LoVo (cell line): ENCODE measurements around the gene CEL.
"Not testable (repeated sequence)": the region's sequence is repeated elsewhere in the genome, so short reads cannot be mapped to it uniquely, and the experiment has no call there.

Source experiments
- DNase-seq: peaks from one replicate; pipeline ENCODE4 v3.0.0-alpha.2; 2016; ENCODE audit warnings: low spot score

CEL gene

GRCh38 chr9:133086212-133086860 lies 24.6 kb downstream of the CEL start:
- not testable (repeated sequence) for DNase-seq

- no peak for DNase-seq
Observed at GRCh38 chr9:133086894-133087293, 25.1 kb downstream of the CEL start.

GRCh38 chr9:133087429-133088145 lies 25.8 kb downstream of the CEL start:
- no peak for DNase-seq

- no peak for DNase-seq
Observed at GRCh38 chr9:133088146-133088750, 26.5 kb downstream of the CEL start.

GRCh38 chr9:133088756-133089155 lies 27.0 kb downstream of the CEL start:
- no peak for DNase-seq

GRCh38 chr9:133089271-133089671 lies 27.5 kb downstream of the CEL start:
- DNase-seq, result no peak

GRCh38 chr9:133090187-133090586 lies 28.4 kb downstream of the CEL start:
- no peak for DNase-seq

GRCh38 chr9:133090752-133091385 lies 29.1 kb downstream of the CEL start:
- DNase-seq, result no peak

GRCh38 chr9:133094351-133094750 lies 32.6 kb downstream of the CEL start:
- not testable (repeated sequence) for DNase-seq

GRCh38 chr9:133094842-133095393 lies 33.1 kb downstream of the CEL start:
- DNase-seq, result no peak

- DNase-seq, result no peak
Observed at GRCh38 chr9:133098104-133098754, 36.4 kb downstream of the CEL start.

GRCh38 chr9:133098871-133099270 lies 37.1 kb downstream of the CEL start:
- no peak for DNase-seq

GRCh38 chr9:133099726-133100505 lies 38.1 kb downstream of the CEL start:
- DNase-seq, result no peak

- no peak for DNase-seq
Observed at GRCh38 chr9:133100506-133101355, 39.0 kb downstream of the CEL start.

- no peak for DNase-seq
Observed at GRCh38 chr9:133101356-133102189, 39.8 kb downstream of the CEL start.

GRCh38 chr9:133102190-133103021 lies 40.6 kb downstream of the CEL start:
- DNase-seq, result no peak

- no peak for DNase-seq
Observed at GRCh38 chr9:133103183-133103986, 41.6 kb downstream of the CEL start.
